ENCODE data around the gene KREMEN1. TPM values are rescaled to one million over a fixed set of nuclear protein-coding genes. Genes with fewer than 3 reads are reported as not detected.

The KREMEN1 gene
- total and polyA plus RNA-seq, 3 experiments from 2014 or later: 0.16 to 0.28 TPM; not detected in 1

DNA sequence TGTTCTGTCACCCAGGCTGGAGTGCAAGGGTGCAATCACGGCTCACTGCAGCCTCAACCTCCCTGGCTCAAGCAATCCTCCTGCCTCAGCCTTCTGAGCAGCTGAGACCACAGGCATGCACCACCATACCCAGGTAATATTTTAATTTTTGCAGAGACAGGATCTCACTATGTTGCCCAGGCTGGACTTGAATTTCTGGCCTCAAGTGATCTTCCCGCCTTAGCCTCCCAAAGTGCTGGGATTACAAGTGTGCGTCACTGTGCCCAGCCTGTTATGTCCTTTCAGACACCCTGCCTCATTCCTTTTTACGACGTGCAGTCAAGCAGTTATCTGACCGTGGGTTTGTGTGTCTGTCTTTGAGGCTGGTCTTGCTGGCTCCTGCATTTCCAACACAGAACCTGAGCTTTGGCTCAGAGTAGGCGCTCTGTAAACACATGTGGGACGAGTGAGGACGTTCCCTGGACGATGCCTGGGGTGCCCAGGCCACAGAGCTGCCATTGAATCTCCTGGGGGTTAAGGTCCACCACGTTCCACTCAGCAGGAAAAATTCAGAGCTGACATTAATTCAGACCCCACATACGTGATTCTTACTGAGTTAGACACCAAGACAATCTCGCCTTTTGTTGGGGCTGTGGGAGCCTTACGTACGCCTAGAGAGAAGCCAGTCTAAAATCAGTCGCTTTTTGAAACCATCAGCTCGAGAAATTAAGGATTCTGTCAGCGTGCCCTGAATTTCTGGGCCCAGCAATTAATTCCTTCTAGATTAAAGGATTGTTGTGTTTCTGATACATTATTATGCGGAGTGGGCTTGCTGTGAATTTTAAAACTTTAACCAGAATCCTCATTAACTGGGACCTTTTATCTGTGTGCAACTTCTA is 111.4 kb downstream of the KREMEN1 start:
- CTCF ChIA-PET: interaction anchor here (1.2 kb wide), 1 partner anchor 17 kb away, joined by 3 read pairs; no protein-coding TSS in a partner anchor
- Histone ChIP-seq H3K27ac (ENCODE audit: low read depth, low read length) (no peak overlapping the region), H3K27me3 (ENCODE audit: insufficient read depth, low read length, poor library complexity, severe bottlenecking) (no peaks in the 10 kb centered on the region), H3K36me3 (ENCODE audit: insufficient read depth, low read length) (no peaks in the 10 kb centered on the region), H3K9me3 (ENCODE audit: low read length) (no peaks in the 10 kb centered on the region), H3K4me3 (ENCODE audit: low read length) (no peak overlapping the region), H3K4me1 (ENCODE audit: insufficient read depth, low read length) (no peaks in the 10 kb centered on the region)
- Mint-ChIP-seq H3K4me1 (no peaks in the 10 kb centered on the region), H3K4me3 (no peak overlapping the region), H3K9me3 (peaks cover 0 to 3% (median 0%) of the 10 kb centered on the region in 5 donors), H3K27me3 (peaks cover 2 to 22% of the 10 kb centered on the region in 2 donors), H3K36me3 (no peaks in the 10 kb centered on the region), H3K27ac (no peak overlapping the region)
- no peak for DNase-seq
- POLR2A ChIA-PET: no interaction called here

GRCh38 chr22:29184849-29185490 is 112.1 kb downstream of the KREMEN1 start:
- Histone ChIP-seq H3K4me1 (ENCODE audit: insufficient read depth, low read length) (no peaks in the 10 kb centered on the region), H3K4me3 (ENCODE audit: low read length) (no peak overlapping the region), H3K36me3 (ENCODE audit: insufficient read depth, low read length) (no peaks in the 10 kb centered on the region), H3K27me3 (ENCODE audit: insufficient read depth, low read length, poor library complexity, severe bottlenecking) (no peaks in the 10 kb centered on the region), H3K9me3 (ENCODE audit: low read length) (no peaks in the 10 kb centered on the region), H3K27ac (ENCODE audit: low read depth, low read length) (no peak overlapping the region)
- no peak overlapping the region for H3K4me3 Mint-ChIP-seq
- no peaks in the 10 kb centered on the region for H3K36me3 Mint-ChIP-seq
- ChIA-PET POLR2A (no interaction called here), CTCF (interaction anchor here (1.2 kb wide), 1 partner anchor 16 kb away, joined by 3 read pairs; no protein-coding TSS in a partner anchor)
- peaks cover 0 to 3% (median 0%) of the 10 kb centered on the region in 5 donors for H3K9me3 Mint-ChIP-seq
- no peaks in the 10 kb centered on the region for H3K4me1 Mint-ChIP-seq
- no peak for DNase-seq
- no peak overlapping the region for H3K27ac Mint-ChIP-seq
- H3K27me3 Mint-ChIP-seq: peaks cover 2 to 24% of the 10 kb centered on the region in 2 donors

- Mint-ChIP-seq H3K27me3 (peaks cover 2 to 16% of the 10 kb centered on the region in 2 donors), H3K9me3 (peaks cover 0 to 3% (median 0%) of the 10 kb centered on the region in 5 donors), H3K4me3 (no peak overlapping the region), H3K27ac (no peak overlapping the region), H3K4me1 (no peaks in the 10 kb centered on the region), H3K36me3 (no peaks in the 10 kb centered on the region)
- H3K9me3 ChIP-seq (ENCODE audit: low read length): no peaks in the 10 kb centered on the region
- no peaks in the 10 kb centered on the region for H3K36me3 ChIP-seq (ENCODE audit: insufficient read depth, low read length)
- ChIA-PET POLR2A (interaction anchor here (0.7 kb wide), 1 partner anchor 18 kb away, joined by 5 read pairs; no protein-coding TSS in a partner anchor), CTCF (no interaction called here)
- no peaks in the 10 kb centered on the region for H3K4me1 ChIP-seq (ENCODE audit: insufficient read depth, low read length)
- DNase-seq: no peak
- no peaks in the 10 kb centered on the region for H3K27me3 ChIP-seq (ENCODE audit: insufficient read depth, low read length, poor library complexity, severe bottlenecking)
- H3K27ac ChIP-seq (ENCODE audit: low read depth, low read length): no peak overlapping the region
- no peak overlapping the region for H3K4me3 ChIP-seq (ENCODE audit: low read length)
These were observed 113.5 kb downstream of the KREMEN1 start for GRCh38 chr22:29186302-29186701.

- Histone ChIP-seq H3K27me3 (ENCODE audit: insufficient read depth, low read length, poor library complexity, severe bottlenecking) (no peaks in the 10 kb centered on the region), H3K4me3 (ENCODE audit: low read length) (no peak overlapping the region), H3K36me3 (ENCODE audit: insufficient read depth, low read length) (no peaks in the 10 kb centered on the region), H3K27ac (ENCODE audit: low read depth, low read length) (no peak overlapping the region), H3K9me3 (ENCODE audit: low read length) (no peaks in the 10 kb centered on the region), H3K4me1 (ENCODE audit: insufficient read depth, low read length) (no peaks in the 10 kb centered on the region)
- Mint-ChIP-seq H3K4me1 (no peaks in the 10 kb centered on the region), H3K27ac (no peak overlapping the region), H3K27me3 (peaks cover 0 to 19% of the 10 kb centered on the region in 2 donors), H3K4me3 (no peak overlapping the region), H3K36me3 (peaks cover 0 to 3% (median 0%) of the 10 kb centered on the region in 3 donors), H3K9me3 (peaks cover 0 to 3% (median 0%) of the 10 kb centered on the region in 5 donors)
- CTCF ChIA-PET: no interaction called here
- POLR2A ChIA-PET: no interaction called here
- DNase-seq: no peak
These were observed 115.0 kb downstream of the KREMEN1 start for GRCh38 chr22:29187831-29188230.

DNA sequence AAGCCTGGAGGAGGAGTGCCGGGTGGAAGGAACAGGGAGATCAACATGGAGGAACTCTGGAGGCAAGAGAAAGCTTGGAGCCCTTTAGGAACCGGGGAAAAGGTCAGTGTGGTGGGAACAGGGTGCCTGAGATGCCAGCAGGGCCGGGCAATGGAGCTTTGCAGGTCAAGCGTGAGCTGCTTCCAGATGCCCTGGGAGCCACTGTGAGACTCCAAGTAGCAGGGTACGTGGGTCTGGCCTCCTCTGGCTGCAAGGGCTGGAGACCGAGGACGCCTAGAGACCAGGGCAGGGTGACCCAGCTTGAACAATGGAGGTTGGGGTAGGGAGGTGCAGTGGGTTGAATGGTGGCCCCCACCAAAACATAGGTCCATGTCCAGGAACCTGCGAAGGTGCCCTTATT is 117.2 kb downstream of the KREMEN1 start:
- no peak for DNase-seq
- no peak overlapping the region for H3K27ac ChIP-seq (ENCODE audit: low read depth, low read length)
- H3K4me1 ChIP-seq (ENCODE audit: insufficient read depth, low read length): no peaks in the 10 kb centered on the region
- H3K9me3 ChIP-seq (ENCODE audit: low read length): no peaks in the 10 kb centered on the region
- Mint-ChIP-seq H3K4me1 (no peaks in the 10 kb centered on the region), H3K27me3 (peaks cover 2 to 14% of the 10 kb centered on the region in 2 donors), H3K27ac (no peak overlapping the region), H3K9me3 (peaks cover 0 to 3% (median 2%) of the 10 kb centered on the region in 5 donors), H3K4me3 (no peak overlapping the region), H3K36me3 (peaks cover 0 to 6% (median 2%) of the 10 kb centered on the region in 3 donors)
- ChIA-PET POLR2A (no interaction called here), CTCF (no interaction called here)
- H3K27me3 ChIP-seq (ENCODE audit: insufficient read depth, low read length, poor library complexity, severe bottlenecking): no peaks in the 10 kb centered on the region
- no peak overlapping the region for H3K4me3 ChIP-seq (ENCODE audit: low read length)
- no peaks in the 10 kb centered on the region for H3K36me3 ChIP-seq (ENCODE audit: insufficient read depth, low read length)

- no peak overlapping the region for H3K4me3 Mint-ChIP-seq
- peaks cover 2 to 14% of the 10 kb centered on the region in 2 donors for H3K27me3 Mint-ChIP-seq
- Histone ChIP-seq H3K27ac (ENCODE audit: low read depth, low read length) (no peak overlapping the region), H3K4me3 (ENCODE audit: low read length) (no peak overlapping the region), H3K27me3 (ENCODE audit: insufficient read depth, low read length, poor library complexity, severe bottlenecking) (no peaks in the 10 kb centered on the region), H3K4me1 (ENCODE audit: insufficient read depth, low read length) (no peaks in the 10 kb centered on the region), H3K9me3 (ENCODE audit: low read length) (no peaks in the 10 kb centered on the region), H3K36me3 (ENCODE audit: insufficient read depth, low read length) (no peaks in the 10 kb centered on the region)
- peaks cover 0 to 3% (median 2%) of the 10 kb centered on the region in 5 donors for H3K9me3 Mint-ChIP-seq
- POLR2A ChIA-PET: no interaction called here
- no peak overlapping the region for H3K27ac Mint-ChIP-seq
- no peaks in the 10 kb centered on the region for H3K4me1 Mint-ChIP-seq
- peaks cover 0 to 7% (median 2%) of the 10 kb centered on the region in 3 donors for H3K36me3 Mint-ChIP-seq
- no peak for DNase-seq
- CTCF ChIA-PET: no interaction called here
These were observed 118.1 kb downstream of the KREMEN1 start for GRCh38 chr22:29190918-29191317.

DNA sequence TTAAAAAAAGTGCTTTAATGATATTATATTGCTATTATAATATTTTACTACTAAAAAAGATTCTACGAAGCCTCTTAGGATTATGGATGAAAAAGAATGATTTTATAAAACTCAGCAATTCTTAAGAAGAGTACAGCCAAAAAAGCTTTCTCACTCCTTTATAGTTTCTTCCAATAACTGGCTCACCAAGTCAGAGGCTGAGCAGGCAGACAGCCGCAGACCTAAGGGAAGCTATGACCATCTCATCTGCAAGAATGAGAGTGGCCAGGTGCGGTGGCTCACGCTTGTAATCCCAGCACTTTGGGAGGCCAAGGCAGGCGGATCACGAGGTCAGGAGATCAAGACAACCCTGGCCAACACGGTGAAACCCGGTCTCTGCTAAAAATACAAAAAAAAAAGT is 120.2 kb downstream of the KREMEN1 start:
- no peaks in the 10 kb centered on the region for H3K4me1 ChIP-seq (ENCODE audit: insufficient read depth, low read length)
- DNase-seq: no peak
- no peak overlapping the region for H3K27ac ChIP-seq (ENCODE audit: low read depth, low read length)
- H3K9me3 Mint-ChIP-seq: peaks cover 0 to 3% (median 2%) of the 10 kb centered on the region in 5 donors
- ChIA-PET POLR2A (no interaction called here), CTCF (no interaction called here)
- H3K36me3 Mint-ChIP-seq: peaks cover 0 to 7% (median 2%) of the 10 kb centered on the region in 3 donors
- no peaks in the 10 kb centered on the region for H3K27me3 ChIP-seq (ENCODE audit: insufficient read depth, low read length, poor library complexity, severe bottlenecking)
- no peaks in the 10 kb centered on the region for H3K9me3 ChIP-seq (ENCODE audit: low read length)
- H3K4me1 Mint-ChIP-seq: no peaks in the 10 kb centered on the region
- no peak overlapping the region for H3K4me3 ChIP-seq (ENCODE audit: low read length)
- peaks cover 2 to 12% of the 10 kb centered on the region in 2 donors for H3K27me3 Mint-ChIP-seq
- H3K36me3 ChIP-seq (ENCODE audit: insufficient read depth, low read length): no peaks in the 10 kb centered on the region
- no peak overlapping the region for H3K27ac Mint-ChIP-seq
- H3K4me3 Mint-ChIP-seq: no peak overlapping the region

GRCh38 chr22:29194184-29194583 is 121.3 kb downstream of the KREMEN1 start:
- Histone ChIP-seq H3K36me3 (ENCODE audit: insufficient read depth, low read length) (no peaks in the 10 kb centered on the region), H3K9me3 (ENCODE audit: low read length) (no peaks in the 10 kb centered on the region), H3K4me3 (ENCODE audit: low read length) (no peak overlapping the region), H3K4me1 (ENCODE audit: insufficient read depth, low read length) (no peaks in the 10 kb centered on the region), H3K27me3 (ENCODE audit: insufficient read depth, low read length, poor library complexity, severe bottlenecking) (no peaks in the 10 kb centered on the region), H3K27ac (ENCODE audit: low read depth, low read length) (no peak overlapping the region)
- peaks cover 2 to 9% of the 10 kb centered on the region in 2 donors for H3K27me3 Mint-ChIP-seq
- peaks cover 0 to 7% (median 2%) of the 10 kb centered on the region in 3 donors for H3K36me3 Mint-ChIP-seq
- no peak overlapping the region for H3K27ac Mint-ChIP-seq
- H3K4me3 Mint-ChIP-seq: no peak overlapping the region
- ChIA-PET CTCF (no interaction called here), POLR2A (no interaction called here)
- peaks cover 0 to 3% (median 0%) of the 10 kb centered on the region in 5 donors for H3K9me3 Mint-ChIP-seq
- no peak for DNase-seq
- H3K4me1 Mint-ChIP-seq: no peaks in the 10 kb centered on the region
